Suprapubic skin (tissue), 4 donors: Measurements from ENCODE around the gene ZBTB7B. TPM values are rescaled to one million over a fixed set of nuclear protein-coding genes. Genes with fewer than 3 reads are reported as not detected.

Experiments
- DNase-seq, 2 donors: peaks; one replicate each; pipeline ENCODE4 v3.0.0-alpha.2; 2019; ENCODE audit warnings: low spot score in 2 of 2
- H3K27ac ChIP-seq: fragments of 200-600 bp; sonication (generic); one replicate; pipeline ENCODE4 v1.5.1; 2019
- H3K27me3 ChIP-seq: fragments of 200-600 bp; sonication (generic); one replicate; pipeline ENCODE4 v1.5.1; 2019
- H3K36me3 ChIP-seq: fragments of 200-600 bp; sonication (generic); one replicate; pipeline ENCODE4 v1.5.1; 2019
- H3K4me1 ChIP-seq: fragments of 200-600 bp; sonication (generic); one replicate; pipeline ENCODE4 v1.5.1; 2019
- H3K4me3 ChIP-seq: fragments of 200-600 bp; sonication (generic); one replicate; pipeline ENCODE4 v1.5.1; 2019; ENCODE audit warnings: mild to moderate bottlenecking
- H3K9me3 ChIP-seq: fragments of 200-600 bp; sonication (generic); one replicate; pipeline ENCODE4 v1.5.1; 2019
- CTCF ChIP-seq, 2 donors: fragments of 200-600 bp in 1 of 2; fragments of 450-650 bp in 1 of 2; sonication (generic) in 1 of 2; IDR thresholded peaks; one replicate each; pipeline ENCODE4 v1.5.1; 2016 to 2019; ENCODE audit warnings: antibody characterized with exemption in 2 of 2, mild to moderate bottlenecking in 1 of 2, moderate library complexity in 1 of 2
- EP300 ChIP-seq: sonication (generic); formaldehyde crosslinking; IDR thresholded peaks from one replicate; pipeline ENCODE4 v1.6.1; 2017; ENCODE audit warnings: antibody characterized with exemption
- POLR2A ChIP-seq, 2 donors: fragments of 450-650 bp; IDR thresholded peaks; one replicate each; pipeline ENCODE4 v1.6.1; 2017; ENCODE audit warnings: antibody characterized with exemption in 2 of 2, mild to moderate bottlenecking in 2 of 2, moderate library complexity in 2 of 2
- POLR2AphosphoS5 ChIP-seq, 3 donors: sonication (generic); formaldehyde crosslinking; IDR thresholded peaks; one replicate each; pipeline ENCODE4 v1.6.1; 2017; ENCODE audit warnings: antibody characterized with exemption in 3 of 3
- WGBS: methylation state at CpG from one replicate; pipeline ENCODE4 v1.1.5; 2018; 5-methylcytosine and 5-hydroxymethylcytosine counted together
- total RNA-seq, 4 donors: library from RNA; depleted of rRNA; stranded (reverse); fragments of >200 nt; gene quantifications; one replicate each; pipeline ENCODE4 v1.1.0, GENCODE V29; 2016

The ZBTB7B gene
- total RNA-seq, 4 donors from 2014 or later, result 238 to 243 (median 239) TPM

DNA sequence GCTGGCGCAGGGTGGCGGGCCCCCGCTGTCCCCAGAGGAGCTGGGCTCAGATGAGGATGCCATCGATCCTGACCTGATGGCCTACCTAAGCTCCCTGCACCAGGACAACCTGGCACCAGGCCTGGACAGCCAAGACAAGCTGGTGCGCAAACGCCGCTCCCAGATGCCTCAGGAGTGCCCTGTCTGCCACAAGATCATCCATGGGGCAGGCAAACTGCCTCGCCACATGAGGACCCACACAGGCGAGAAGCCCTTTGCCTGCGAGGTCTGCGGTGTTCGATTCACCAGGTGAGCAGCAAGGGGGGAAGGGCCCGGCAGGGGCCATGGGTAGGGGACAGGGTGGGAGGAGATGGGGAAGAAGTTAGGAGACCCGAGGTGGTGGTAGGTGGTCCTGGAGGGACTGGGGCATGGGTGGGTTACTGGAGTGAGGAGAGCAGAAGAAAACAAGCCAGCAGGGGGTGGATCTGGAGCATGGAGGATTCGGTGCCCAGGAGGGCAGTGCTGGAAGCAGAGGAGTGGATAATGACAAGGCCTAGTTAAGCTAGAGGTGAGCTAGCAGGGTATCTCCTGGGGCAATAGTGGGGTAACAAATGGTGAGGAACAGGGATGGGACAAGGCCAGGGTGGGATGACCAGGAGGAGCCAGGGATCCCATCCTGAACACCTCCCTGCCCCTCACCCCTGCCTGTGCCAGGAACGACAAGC is 13.1 kb downstream of the ZBTB7B start:
- DNase-seq, result no peak
- Histone ChIP-seq H3K36me3 (peaks cover 25% of the 10 kb centered on the region), H3K27ac (peak overlapping the region; percentile 94), H3K4me1 (peaks cover 97% of the 10 kb centered on the region), H3K27me3 (no peaks in the 10 kb centered on the region), H3K9me3 (no peaks in the 10 kb centered on the region), H3K4me3 (no peak overlapping the region)
- TF ChIP-seq POLR2A (IDR thresholded peaks at IDR 0.05) (no peak), POLR2AphosphoS5 (IDR thresholded peaks at IDR 0.05) (no peak), CTCF (IDR thresholded peaks at IDR 0.05) (no peak), EP300 (no peak)
- WGBS, result 56% methylated on average over 9 of the region's 16 CpGs

- TF ChIP-seq POLR2A (IDR thresholded peaks at IDR 0.05), result no peak
- no peak for TF ChIP-seq CTCF (IDR thresholded peaks at IDR 0.05)
- TF ChIP-seq EP300, result no peak
- peak overlapping the region; percentile 94 for H3K27ac ChIP-seq
- peaks cover 90% of the 10 kb centered on the region for H3K4me1 ChIP-seq
- H3K4me3 ChIP-seq, result peak overlapping the region; percentile 38
- H3K36me3 ChIP-seq, result peaks cover 25% of the 10 kb centered on the region
- no peaks in the 10 kb centered on the region for H3K9me3 ChIP-seq
- H3K27me3 ChIP-seq, result no peaks in the 10 kb centered on the region
- 70% methylated on average over 18 of the region's 26 CpGs for WGBS
- DNase-seq, result no peak
These were observed 13.7 kb downstream of the ZBTB7B start for GRCh38 chr1:155016231-155016831.

DNA sequence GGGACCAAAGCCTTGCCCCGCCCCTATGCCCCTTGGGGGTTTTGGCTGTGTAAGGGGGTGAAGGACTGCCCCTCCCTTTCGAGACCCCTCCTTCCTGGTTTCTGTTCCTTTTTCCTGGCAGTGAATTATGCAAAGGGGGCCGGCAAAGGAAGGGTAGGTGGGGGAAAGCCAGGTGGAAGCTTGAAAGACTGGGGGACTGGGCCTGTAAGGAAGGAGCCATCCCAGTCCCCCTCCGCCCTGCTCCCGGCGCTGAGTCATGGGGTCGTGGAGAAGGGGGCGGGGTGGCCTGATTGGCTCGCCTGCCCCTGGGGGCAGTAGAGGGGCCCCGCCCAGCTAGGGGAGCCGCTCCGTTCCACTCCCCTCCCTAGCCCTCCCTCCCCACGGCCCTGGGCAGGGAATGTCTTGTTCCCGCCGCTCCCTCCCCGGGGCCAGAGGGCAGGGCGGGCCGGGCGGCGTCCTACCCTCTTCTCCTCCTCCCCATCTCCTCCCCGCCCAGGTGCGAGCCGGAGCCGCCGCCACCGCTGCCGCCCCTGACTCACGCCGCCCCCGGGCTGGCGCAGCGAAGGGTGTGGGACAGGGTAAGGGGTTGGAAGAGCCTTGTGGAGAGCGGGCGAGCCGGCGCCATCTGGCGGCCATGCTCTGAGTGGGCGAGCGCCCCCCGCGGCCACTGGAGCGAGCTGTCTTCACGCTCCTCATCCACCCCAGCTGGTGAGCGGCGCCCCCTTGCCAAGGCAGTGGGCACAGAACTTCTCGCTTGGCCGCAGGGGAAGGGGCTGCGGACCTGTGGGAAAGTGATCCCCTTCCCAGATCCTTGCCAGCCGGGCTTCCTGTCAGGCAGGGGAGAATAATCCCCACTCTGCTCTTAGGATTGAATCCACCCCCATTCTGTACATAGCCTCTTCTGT is 14.7 kb downstream of the ZBTB7B start:
- peak overlapping the region; percentile 38 for H3K4me3 ChIP-seq
- no peaks in the 10 kb centered on the region for H3K27me3 ChIP-seq
- DNase-seq, result peak; percentile 95 to 97
- H3K27ac ChIP-seq, result peak overlapping the region; percentile 94
- H3K36me3 ChIP-seq, result peaks cover 25% of the 10 kb centered on the region
- H3K9me3 ChIP-seq, result no peaks in the 10 kb centered on the region
- TF ChIP-seq POLR2A (IDR thresholded peaks at IDR 0.05) (no peak), CTCF (IDR thresholded peaks at IDR 0.05) (peak; percentile 97 to 99), POLR2AphosphoS5 (IDR thresholded peaks at IDR 0.05) (peak; percentile 59 to 99 (median 99)), EP300 (peak; percentile 5)
- 10% methylated on average over 7 of the region's 49 CpGs for WGBS
- peaks cover 83% of the 10 kb centered on the region for H3K4me1 ChIP-seq

DNA sequence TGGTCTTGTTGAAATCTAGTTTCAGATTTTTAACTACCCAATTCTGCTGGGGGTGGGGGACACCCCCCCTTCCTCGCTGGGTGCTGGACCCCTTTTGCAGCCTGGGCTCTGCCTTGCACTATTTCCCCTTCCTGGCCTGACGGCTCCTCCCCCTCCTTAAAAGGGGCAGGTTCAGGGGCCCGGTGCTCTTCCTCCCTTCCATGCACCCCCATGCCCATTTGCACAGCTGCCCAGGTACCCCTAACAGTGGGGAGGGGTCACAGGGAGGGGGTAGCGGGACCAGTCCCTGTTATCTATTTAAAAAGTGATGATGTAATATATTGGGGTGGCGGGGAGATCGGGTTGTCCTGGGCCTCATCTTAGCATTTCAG is 15.3 kb downstream of the ZBTB7B start:
- DNase-seq, result no peak
- TF ChIP-seq POLR2A (IDR thresholded peaks at IDR 0.05) (no peak), CTCF (IDR thresholded peaks at IDR 0.05) (no peak)
- H3K4me1 ChIP-seq, result peaks cover 83% of the 10 kb centered on the region
- H3K27me3 ChIP-seq, result no peaks in the 10 kb centered on the region
- peak overlapping the region; percentile 38 for H3K4me3 ChIP-seq
- WGBS, result 39% methylated on average over 6 of the region's 6 CpGs
- H3K27ac ChIP-seq, result peak overlapping the region; percentile 94
- peaks cover 25% of the 10 kb centered on the region for H3K36me3 ChIP-seq
- no peaks in the 10 kb centered on the region for H3K9me3 ChIP-seq
